ENCODE results near the gene ITPK1. TPM values are rescaled to one million over a fixed set of nuclear protein-coding genes. Genes with fewer than 3 reads are reported as not detected.

Gene ITPK1
- total and polyA plus RNA-seq, 2 experiments from 2014 or later, result 35.9 to 101 TPM

GRCh38 chr14:93072659-93073357, 42.9 kb downstream of the ITPK1 start:
- Histone ChIP-seq H3K4me1 (ENCODE audit: insufficient read depth) (no peaks in the 10 kb centered on the region), H3K27ac (ENCODE audit: low read depth) (no peak overlapping the region), H3K4me2 (no peak overlapping the region), H3K79me2 (replicated peaks; ENCODE audit: insufficient read depth) (peaks cover 37% of the 10 kb centered on the region), H3K27me3 (ENCODE audit: insufficient read depth) (no peaks in the 10 kb centered on the region), H4K20me1 (replicated peaks; ENCODE audit: insufficient read depth) (peaks cover 13% of the 10 kb centered on the region; the same call in 1 of the 2 replicates), H3K36me3 (ENCODE audit: insufficient read depth) (no peaks in the 10 kb centered on the region), H2AFZ (no peak overlapping the region), H3K9me2 (ENCODE audit: insufficient read depth) (peaks cover 3% of the 10 kb centered on the region; the same call in 1 of the 2 replicates), H3F3A (replicated peaks; ENCODE audit: low read depth) (no peaks in the 10 kb centered on the region), H3K4me3 (no peak overlapping the region)
- Mint-ChIP-seq H3K27ac (no peak overlapping the region), H3K4me1 (peaks cover 28% of the 10 kb centered on the region), H3K36me3 (ENCODE audit: low read depth) (peaks cover 9% of the 10 kb centered on the region; the same call in 2 of the 3 replicates), H3K27me3 (ENCODE audit: insufficient read depth, low read depth, poor library complexity) (peaks cover 23% of the 10 kb centered on the region), H3K9me3 (no peaks in the 10 kb centered on the region), H3K4me3 (no peak overlapping the region)
- TF ChIP-seq REST (IDR thresholded peaks at IDR 0.05; ENCODE audit: unreplicated experiment), result no peak
- TF ChIP-seq POLR2AphosphoS5 (IDR thresholded peaks at IDR 0.05; ENCODE audit: low read depth), result no peak
- TF ChIP-seq ZNF114 (CRISPR knock-in tag; IDR thresholded peaks at IDR 0.05), result no peak
- no peak for TF ChIP-seq EZH2 (IDR thresholded peaks at IDR 0.05; ENCODE audit: low read depth, unreplicated experiment)
- TF ChIP-seq JUNB (IDR thresholded peaks at IDR 0.05; ENCODE audit: unreplicated experiment), result no peak
- TF ChIP-seq ZNF331 (CRISPR knock-in tag; IDR thresholded peaks at IDR 0.05; ENCODE audit: low read depth), result no peak
- TF ChIP-seq CTCF (conservative IDR thresholded peaks at IDR 0.05; ENCODE audit: low read depth in 2 of 2), result no peak
- no peak for TF ChIP-seq NANOG (IDR thresholded peaks at IDR 0.05; ENCODE audit: borderline replicate concordance)
- no peak for TF ChIP-seq EZH2phosphoT487 (IDR thresholded peaks at IDR 0.05; ENCODE audit: unreplicated experiment)
- no peak for TF ChIP-seq STAT1 (IDR thresholded peaks at IDR 0.05; ENCODE audit: unreplicated experiment)
- no peak for TF ChIP-seq CREB1 (CRISPR knock-in tag; IDR thresholded peaks at IDR 0.05; ENCODE audit: low read depth)
- no peak for TF ChIP-seq ETS1 (IDR thresholded peaks at IDR 0.05)
- TF ChIP-seq ZNF462 (CRISPR knock-in tag; IDR thresholded peaks at IDR 0.05), result no peak
- no peak for DNase-seq (ENCODE audit: low spot score)
- no peak for ATAC-seq

Data from GM23338 (cell line).